GM21381 (cell line): ENCODE data around the gene IP6K3.

ENCODE experiments used
- ATAC-seq: cut with Tn5 transposase; IDR thresholded peaks from one replicate; pipeline ENCODE4 v1.9.1; 2021; ENCODE audit warnings: mild to moderate bottlenecking, moderate library complexity; ENCODE audit not compliant: unreplicated experiment

The IP6K3 gene

GRCh38 chr6:33707771-33708170 is 38.9 kb downstream of the IP6K3 start:
- no peak for ATAC-seq

GRCh38 chr6:33705955-33706725 is 40.6 kb downstream of the IP6K3 start:
- no peak for ATAC-seq

GRCh38 chr6:33705268-33705885 is 41.3 kb downstream of the IP6K3 start:
- ATAC-seq, result no peak

GRCh38 chr6:33704215-33705066 is 42.3 kb downstream of the IP6K3 start:
- no peak for ATAC-seq

- ATAC-seq, result no peak
These were observed 44.2 kb downstream of the IP6K3 start for GRCh38 chr6:33702345-33702977.

- ATAC-seq, result no peak
These were observed 46.2 kb downstream of the IP6K3 start for GRCh38 chr6:33700391-33701050.

- no peak for ATAC-seq
These were observed 47.0 kb downstream of the IP6K3 start for GRCh38 chr6:33699739-33700138.

- ATAC-seq, result no peak
These were observed 47.6 kb downstream of the IP6K3 start for GRCh38 chr6:33699131-33699530.

GRCh38 chr6:33698494-33698893 is 48.2 kb downstream of the IP6K3 start:
- no peak for ATAC-seq

GRCh38 chr6:33697845-33698244 is 48.9 kb downstream of the IP6K3 start:
- ATAC-seq, result no peak

GRCh38 chr6:33696548-33697518 is 49.9 kb downstream of the IP6K3 start:
- no peak for ATAC-seq

GRCh38 chr6:33696076-33696475 is 50.6 kb downstream of the IP6K3 start:
- ATAC-seq, result no peak

GRCh38 chr6:33695451-33695887 is 51.2 kb downstream of the IP6K3 start:
- no peak for ATAC-seq

GRCh38 chr6:33694977-33695376 is 51.7 kb downstream of the IP6K3 start:
- no peak for ATAC-seq

- ATAC-seq, result no peak
These were observed 52.2 kb downstream of the IP6K3 start for GRCh38 chr6:33694401-33694931.

- ATAC-seq, result no peak
These were observed 53.3 kb downstream of the IP6K3 start for GRCh38 chr6:33693186-33694105.

GRCh38 chr6:33692760-33693158 is 53.9 kb downstream of the IP6K3 start:
- ATAC-seq, result no peak
